D721Med (cell line): Measurements from ENCODE around the gene SHC1.
A peak's percentile ranks its signal among the peaks of the same experiment; 100 is the strongest.
"Not testable (repeated sequence)": the region's sequence is repeated elsewhere in the genome, so short reads cannot be mapped to it uniquely, and the experiment has no call there.

Source experiments
- DNase-seq: peaks from one replicate; pipeline ENCODE4 v3.0.0; 2011; ENCODE audit warnings: low spot score; ENCODE audit not compliant: insufficient read length
- FAIRE-seq: peaks from 2 replicates; lab custom pipeline; 2011; peaks lifted over from hg19 to GRCh38; lab: Jason Lieb, UNC
- TF ChIP-seq, protein P1 (sequence below): IDR thresholded peaks from 2 replicates; pipeline ENCODE4 v1.5.1; 2012; ENCODE audit warnings: mild to moderate bottlenecking, control low read depth; ENCODE audit not compliant: insufficient read depth; ENCODE audit errors: missing control alignments

Gene SHC1

GRCh38 chr1:154998201-154998780 is 27.7 kb upstream of the SHC1 start:
- TF ChIP-seq, protein P1, sequence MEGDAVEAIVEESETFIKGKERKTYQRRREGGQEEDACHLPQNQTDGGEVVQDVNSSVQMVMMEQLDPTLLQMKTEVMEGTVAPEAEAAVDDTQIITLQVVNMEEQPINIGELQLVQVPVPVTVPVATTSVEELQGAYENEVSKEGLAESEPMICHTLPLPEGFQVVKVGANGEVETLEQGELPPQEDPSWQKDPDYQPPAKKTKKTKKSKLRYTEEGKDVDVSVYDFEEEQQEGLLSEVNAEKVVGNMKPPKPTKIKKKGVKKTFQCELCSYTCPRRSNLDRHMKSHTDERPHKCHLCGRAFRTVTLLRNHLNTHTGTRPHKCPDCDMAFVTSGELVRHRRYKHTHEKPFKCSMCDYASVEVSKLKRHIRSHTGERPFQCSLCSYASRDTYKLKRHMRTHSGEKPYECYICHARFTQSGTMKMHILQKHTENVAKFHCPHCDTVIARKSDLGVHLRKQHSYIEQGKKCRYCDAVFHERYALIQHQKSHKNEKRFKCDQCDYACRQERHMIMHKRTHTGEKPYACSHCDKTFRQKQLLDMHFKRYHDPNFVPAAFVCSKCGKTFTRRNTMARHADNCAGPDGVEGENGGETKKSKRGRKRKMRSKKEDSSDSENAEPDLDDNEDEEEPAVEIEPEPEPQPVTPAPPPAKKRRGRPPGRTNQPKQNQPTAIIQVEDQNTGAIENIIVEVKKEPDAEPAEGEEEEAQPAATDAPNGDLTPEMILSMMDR: peak; percentile 17
- DNase-seq (no peak), FAIRE-seq (no peak)

DNA sequence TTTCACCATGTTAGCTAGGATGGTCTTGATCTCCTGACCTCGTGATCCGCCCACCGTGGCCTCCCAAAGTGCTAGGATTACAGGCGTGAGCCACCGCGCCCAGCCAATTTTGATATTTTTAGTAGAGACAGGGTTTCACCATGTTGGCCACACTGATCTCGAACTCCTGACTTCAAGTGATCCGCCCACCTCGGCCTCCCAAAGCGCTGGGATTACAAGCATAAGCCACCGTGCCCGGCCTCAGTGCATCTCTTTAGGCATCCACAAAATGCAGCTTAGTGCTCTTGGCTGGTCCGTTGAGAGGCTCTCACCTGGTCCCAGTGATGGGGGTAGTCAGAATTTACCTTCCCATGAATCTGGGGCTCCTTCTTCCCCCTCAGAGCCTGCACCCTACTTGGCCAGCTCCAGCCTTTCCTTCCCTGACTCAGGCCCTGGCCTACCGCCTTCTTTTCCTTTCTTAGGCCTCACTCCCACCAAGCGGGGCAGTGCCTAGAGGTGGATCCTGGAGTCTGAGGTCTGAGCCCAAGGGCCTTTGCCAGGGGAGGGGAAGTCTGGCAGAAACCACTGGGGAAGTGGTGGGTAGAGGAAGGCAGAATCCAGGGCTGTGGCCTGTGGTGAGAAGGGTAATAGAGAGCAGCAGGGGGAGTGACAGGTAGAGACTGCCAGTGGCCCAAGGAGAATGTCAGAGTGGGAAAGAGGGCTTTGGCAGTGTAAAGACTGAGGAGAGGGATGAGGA is 26.6 kb upstream of the SHC1 start:
- TF ChIP-seq, protein P1: no peak
- FAIRE-seq (no peak), DNase-seq (no peak)

DNA sequence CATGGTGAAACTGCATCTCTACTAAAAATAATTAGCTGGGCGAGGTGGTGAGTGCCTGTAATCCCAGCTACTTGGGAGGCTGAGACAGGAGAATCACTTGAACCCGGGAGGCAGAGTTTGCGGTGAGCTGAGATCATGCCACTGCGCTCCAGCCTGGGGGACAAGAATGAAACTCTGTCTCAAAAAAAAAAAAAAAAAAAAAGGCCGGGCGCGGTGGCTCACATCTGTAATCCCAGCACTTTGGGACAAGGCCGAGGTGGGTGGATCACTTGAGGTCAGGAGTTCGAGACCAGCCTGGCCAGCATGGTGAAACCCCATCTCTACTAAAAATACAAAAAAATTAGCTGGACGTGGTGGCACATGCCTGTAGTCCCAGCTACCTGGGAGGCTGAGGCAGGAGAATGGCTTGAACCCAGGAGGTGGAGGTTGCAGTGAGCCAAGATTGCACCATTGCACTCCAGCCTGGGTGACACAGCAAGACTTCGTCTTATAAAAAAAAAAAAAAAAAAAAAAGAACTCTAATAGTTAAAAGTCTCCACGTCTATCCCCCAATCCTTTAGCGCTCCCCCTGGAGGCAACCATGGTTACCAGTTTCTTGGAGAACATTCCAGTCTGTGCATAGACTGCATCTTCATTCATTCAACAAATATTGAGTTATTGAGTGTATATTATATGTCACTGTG is 24.9 kb upstream of the SHC1 start:
- not testable (repeated sequence) for DNase-seq, FAIRE-seq
- TF ChIP-seq, protein P1: peak; percentile 59

GRCh38 chr1:154994591-154994990 is 24.0 kb upstream of the SHC1 start:
- TF ChIP-seq, protein P1: no peak
- DNase-seq: no peak
- no peak for FAIRE-seq

DNA sequence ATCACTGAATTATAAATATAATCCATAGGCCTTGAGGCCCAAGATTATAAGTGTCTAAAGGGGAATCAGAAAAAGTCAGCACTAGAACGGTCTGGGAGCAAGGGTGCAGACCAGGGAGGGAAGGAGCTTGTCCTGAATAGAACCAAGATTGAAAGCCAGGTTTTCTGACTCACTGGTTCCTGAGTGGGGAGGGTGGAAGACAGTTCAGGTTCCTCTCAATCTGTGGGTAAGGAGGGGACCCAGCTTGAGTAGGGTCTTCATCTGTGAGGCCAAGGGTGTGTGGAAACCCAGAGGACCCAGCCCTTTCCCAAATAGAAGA is 23.7 kb upstream of the SHC1 start:
- FAIRE-seq: no peak
- no peak for DNase-seq
- TF ChIP-seq, protein P1: no peak

GRCh38 chr1:154993572-154994268 is 23.2 kb upstream of the SHC1 start, which contains the start of gene LENEP:
LENEP (plus strand) TSS chr1:154993586; CDS start chr1:154993608, 22 bp downstream.
- TF ChIP-seq, protein P1: no peak
- FAIRE-seq: no peak

More at GRCh38 chr1:154993572-154994268, 23.2 kb upstream of the SHC1 start, which contains the start of gene LENEP:
- DNase-seq: no peak
